ENCODE measurements around the gene ZNF182.
"Not testable (repeated sequence)": the region's sequence is repeated elsewhere in the genome, so short reads cannot be mapped to it uniquely, and the experiment has no call there.

ZNF182 gene

GRCh38 chrX:47992669-47993068, 11.1 kb downstream of the ZNF182 start:
- no peak for DNase-seq

GRCh38 chrX:47992095-47992380, 11.8 kb downstream of the ZNF182 start:
- DNase-seq: no peak

- DNase-seq: no peak
Measured at GRCh38 chrX:47991263-47992094, 12.3 kb downstream of the ZNF182 start.

GRCh38 chrX:47976254-47977151, 27.3 kb downstream of the ZNF182 start:
- no peak for DNase-seq

GRCh38 chrX:47973235-47973634, 30.6 kb downstream of the ZNF182 start:
- DNase-seq: no peak

GRCh38 chrX:47965526-47965925, 38.3 kb downstream of the ZNF182 start:
- not testable (repeated sequence) for DNase-seq

GRCh38 chrX:47961830-47962229, 42.0 kb downstream of the ZNF182 start:
- DNase-seq: not testable (repeated sequence)

- DNase-seq: no peak
Measured at GRCh38 chrX:47960406-47960805, 43.4 kb downstream of the ZNF182 start.

GRCh38 chrX:47958761-47959342, 44.9 kb downstream of the ZNF182 start:
- peak; percentile 15 for DNase-seq

GRCh38 chrX:47958206-47958605, 45.6 kb downstream of the ZNF182 start:
- not testable (repeated sequence) for DNase-seq

GRCh38 chrX:47956016-47956415, 47.8 kb downstream of the ZNF182 start:
- DNase-seq: no peak

- not testable (repeated sequence) for DNase-seq
Measured at GRCh38 chrX:47955295-47955694, 48.5 kb downstream of the ZNF182 start.

- peak; percentile 66 for DNase-seq
Measured at GRCh38 chrX:47941423-47941822, 62.4 kb downstream of the ZNF182 start.

- no peak for DNase-seq
Measured at GRCh38 chrX:47940448-47940847, 63.3 kb downstream of the ZNF182 start.

GRCh38 chrX:47936940-47937317, 66.9 kb downstream of the ZNF182 start:
- DNase-seq: no peak

GRCh38 chrX:47936224-47936939, 67.4 kb downstream of the ZNF182 start:
- DNase-seq: peak; percentile 91

- DNase-seq: no peak
Measured at GRCh38 chrX:47933946-47934345, 69.8 kb downstream of the ZNF182 start.

- DNase-seq: not testable (repeated sequence)
Measured at GRCh38 chrX:47931970-47932369, 71.8 kb downstream of the ZNF182 start.

GRCh38 chrX:47927212-47927611, 76.6 kb downstream of the ZNF182 start:
- no peak for DNase-seq
